GM21515 (cell line): ENCODE measurements around the gene ACOT7.
A peak's percentile ranks its signal among the peaks of the same experiment; 100 is the strongest.
"Not testable (repeated sequence)": the region's sequence is repeated elsewhere in the genome, so short reads cannot be mapped to it uniquely, and the experiment has no call there.

Experiments
- ATAC-seq: cut with Tn5 transposase; IDR thresholded peaks from one replicate; pipeline ENCODE4 v1.9.1; 2021; ENCODE audit not compliant: unreplicated experiment

ACOT7 gene

GRCh38 chr1:6241887-6242740, 151.5 kb downstream of the ACOT7 start:
- ATAC-seq = no peak

GRCh38 chr1:6241107-6241886, 152.3 kb downstream of the ACOT7 start:
- no peak for ATAC-seq

- ATAC-seq = no peak
These were observed 153.4 kb downstream of the ACOT7 start for GRCh38 chr1:6239950-6240768.

GRCh38 chr1:6239213-6239752, 154.3 kb downstream of the ACOT7 start:
- no peak for ATAC-seq

GRCh38 chr1:6237093-6237492, 156.5 kb downstream of the ACOT7 start:
- ATAC-seq = no peak

GRCh38 chr1:6235296-6235677, 158.3 kb downstream of the ACOT7 start:
- ATAC-seq = peak; percentile 21

GRCh38 chr1:6234502-6235295, 158.9 kb downstream of the ACOT7 start:
- ATAC-seq = no peak

GRCh38 chr1:6233376-6233775, 160.2 kb downstream of the ACOT7 start:
- ATAC-seq = no peak

- ATAC-seq = no peak
These were observed 167.9 kb downstream of the ACOT7 start for GRCh38 chr1:6225651-6226050.

- ATAC-seq = no peak
These were observed 168.8 kb downstream of the ACOT7 start for GRCh38 chr1:6224718-6225117.

GRCh38 chr1:6223617-6224016, 169.9 kb downstream of the ACOT7 start:
- ATAC-seq = no peak

- ATAC-seq = no peak
These were observed 170.9 kb downstream of the ACOT7 start for GRCh38 chr1:6222636-6223035.

GRCh38 chr1:6221210-6221784, 172.3 kb downstream of the ACOT7 start:
- no peak for ATAC-seq

GRCh38 chr1:6220236-6220635, 173.3 kb downstream of the ACOT7 start:
- no peak for ATAC-seq

GRCh38 chr1:6219641-6220040, 173.9 kb downstream of the ACOT7 start:
- not testable (repeated sequence) for ATAC-seq

- ATAC-seq = no peak
These were observed 175.0 kb downstream of the ACOT7 start for GRCh38 chr1:6218375-6219164.
